GM08714 (cell line): ENCODE data around the gene SRMS.
A peak's percentile ranks its signal among the peaks of the same experiment; 100 is the strongest.

Source experiments
- H3K4me3 ChIP-seq: fragments of 200-500 bp; sonication (Bioruptor generic); 2 replicates; pipeline ENCODE4 v1.5.1; 2014; ENCODE audit warnings: mild to moderate bottlenecking, low read length, inconsistent platforms
- ZNF274 ChIP-seq: IDR thresholded peaks from 2 replicates; pipeline ENCODE4 v1.6.1; 2012; ENCODE audit warnings: mild to moderate bottlenecking, low read depth, low read length

Gene SRMS

GRCh38 chr20:63555661-63556381 is 8.3 kb upstream of the SRMS start:
- no peak overlapping the region for H3K4me3 ChIP-seq
- no peak for TF ChIP-seq ZNF274

- no peak for TF ChIP-seq ZNF274
- no peak overlapping the region for H3K4me3 ChIP-seq
These were observed 7.1 kb upstream of the SRMS start for GRCh38 chr20:63554361-63555278.

- no peak for TF ChIP-seq ZNF274
- peak within 1 kb of the TSS; percentile 47; the same call in 1 of the 2 replicates for H3K4me3 ChIP-seq
These were observed 6.4 kb upstream of the SRMS start, which contains the start of gene FNDC11 for GRCh38 chr20:63553933-63554290. FNDC11 (plus strand) TSS chr20:63554159; CDS start chr20:63555664, 1,505 bp downstream.

- no peak for TF ChIP-seq ZNF274
- H3K4me3 ChIP-seq = peak overlapping the region; percentile 47; the same call in 1 of the 2 replicates
These were observed 5.8 kb upstream of the SRMS start for GRCh38 chr20:63553251-63553932.

GRCh38 chr20:63552481-63553249 is 5.1 kb upstream of the SRMS start:
- TF ChIP-seq ZNF274 = no peak
- H3K4me3 ChIP-seq = no peak overlapping the region

GRCh38 chr20:63551068-63551467 is 3.5 kb upstream of the SRMS start:
- no peak overlapping the region for H3K4me3 ChIP-seq
- no peak for TF ChIP-seq ZNF274

- no peak overlapping the region for H3K4me3 ChIP-seq
- no peak for TF ChIP-seq ZNF274
These were observed 2.2 kb upstream of the SRMS start for GRCh38 chr20:63549679-63550282.

GRCh38 chr20:63549019-63549418 is 1.5 kb upstream of the SRMS start:
- H3K4me3 ChIP-seq = no peak overlapping the region
- TF ChIP-seq ZNF274 = no peak

GRCh38 chr20:63548542-63548941 is 993 bp upstream of the SRMS start:
- no peak overlapping the region for H3K4me3 ChIP-seq
- no peak for TF ChIP-seq ZNF274

GRCh38 chr20:63546956-63547724 is 409 bp downstream of the SRMS start:
- H3K4me3 ChIP-seq = no peak overlapping the region
- no peak for TF ChIP-seq ZNF274

- no peak for TF ChIP-seq ZNF274
- no peak overlapping the region for H3K4me3 ChIP-seq
These were observed 1.1 kb downstream of the SRMS start for GRCh38 chr20:63546256-63546955.

- TF ChIP-seq ZNF274 = no peak
- H3K4me3 ChIP-seq = no peak overlapping the region
These were observed 1.7 kb downstream of the SRMS start for GRCh38 chr20:63545814-63546213.

- no peak for TF ChIP-seq ZNF274
- H3K4me3 ChIP-seq = no peak overlapping the region
These were observed 2.5 kb downstream of the SRMS start for GRCh38 chr20:63544958-63545516.
